ENCODE data around the gene CLCA1.

DNA sequence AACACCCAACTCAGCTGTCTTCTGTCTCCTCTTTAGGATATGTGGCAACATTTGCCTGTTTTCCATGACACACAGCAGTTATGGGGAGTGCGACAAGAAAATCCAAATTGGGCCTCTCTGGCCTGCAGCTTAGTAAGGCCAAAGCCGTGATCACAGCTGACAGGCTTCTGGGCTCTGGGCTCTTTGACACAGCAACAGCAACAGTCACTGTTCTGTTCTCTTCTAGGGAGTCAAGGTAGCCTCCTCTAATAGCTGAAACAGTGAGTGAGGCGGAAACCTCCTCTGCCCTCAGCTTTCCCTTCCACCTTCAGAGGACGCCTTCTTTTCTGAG lies 19.0 kb downstream of the CLCA1 start:
- no peak for TF ChIP-seq GATA2 (IDR thresholded peaks at IDR 0.05; ENCODE audit: low read depth, low read length)
- no peak for TF ChIP-seq GATA3 (IDR thresholded peaks at IDR 0.05; ENCODE audit: low read depth, low read length)

Data from SH-SY5Y (cell line).